Mucosa of stomach (tissue), 1 donor: ENCODE measurements around the gene TRMO.

Experiments
- H3K27me3 ChIP-seq: one replicate; pipeline ENCODE4 v1.7.0; 2013; ENCODE audit warnings: mild to moderate bottlenecking, low read length; ENCODE audit not compliant: control insufficient read depth, insufficient read depth
- H3K36me3 ChIP-seq: one replicate; pipeline ENCODE4 v1.7.0; 2013; ENCODE audit warnings: low read length; ENCODE audit not compliant: control insufficient read depth, insufficient read depth
- H3K4me1 ChIP-seq: one replicate; pipeline ENCODE4 v1.7.0; 2013; ENCODE audit warnings: mild to moderate bottlenecking, low read length; ENCODE audit not compliant: control insufficient read depth, insufficient read depth
- H3K4me3 ChIP-seq: one replicate; pipeline ENCODE4 v1.7.0; 2013; ENCODE audit warnings: low read length
- H3K9ac ChIP-seq: one replicate; pipeline ENCODE4 v1.7.0; 2013; ENCODE audit warnings: mild to moderate bottlenecking, low read length, moderate library complexity
- H3K9me3 ChIP-seq: one replicate; pipeline ENCODE4 v1.7.0; 2013; ENCODE audit warnings: mild to moderate bottlenecking, low read length, moderate library complexity; ENCODE audit not compliant: control insufficient read depth
- donor health status: Pancreatic carcinoma.

The TRMO gene

DNA sequence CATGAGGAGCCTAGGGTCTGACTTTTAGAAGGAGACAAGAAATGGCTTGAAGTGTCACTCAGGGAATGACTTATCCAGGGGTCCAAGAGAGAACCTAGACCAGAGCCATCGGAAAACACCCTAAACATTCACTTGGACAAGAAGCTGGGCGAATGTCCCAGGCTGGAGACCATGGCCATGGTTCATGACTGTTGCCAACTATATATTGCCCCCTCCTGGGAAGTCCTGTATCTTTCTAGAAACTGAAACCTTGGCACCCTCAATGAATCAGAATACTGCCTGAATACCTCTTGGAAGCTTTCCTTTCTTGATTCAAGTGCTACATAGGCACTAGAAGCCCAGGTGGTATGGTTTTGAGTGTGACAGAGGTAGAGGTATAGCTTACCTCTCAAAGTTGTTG lies 29.9 kb downstream of the TRMO start:
- Histone ChIP-seq H3K4me1 (no peaks in the 10 kb centered on the region), H3K27me3 (no peaks in the 10 kb centered on the region), H3K9ac (no peak overlapping the region), H3K9me3 (no peaks in the 10 kb centered on the region), H3K36me3 (no peaks in the 10 kb centered on the region), H3K4me3 (no peak overlapping the region)

DNA sequence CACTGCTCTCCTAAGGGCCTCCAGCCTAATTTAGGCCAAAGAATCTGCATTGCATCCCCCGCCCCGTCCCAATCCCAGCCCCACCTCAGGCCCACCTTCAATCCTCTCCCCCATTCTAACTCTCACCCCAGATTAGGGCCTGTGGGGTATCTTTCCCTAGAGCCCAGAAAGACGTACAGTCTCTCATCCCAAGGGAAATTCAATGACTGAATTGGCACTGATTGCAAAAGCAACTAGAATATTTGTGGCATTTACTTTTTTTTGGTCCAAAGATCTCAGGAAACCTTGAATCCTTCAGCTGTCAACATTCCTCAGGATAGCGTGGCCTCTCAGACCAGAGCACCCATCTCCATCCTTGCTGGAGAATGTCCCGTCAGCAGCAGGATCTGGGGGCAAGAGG lies 30.6 kb downstream of the TRMO start:
- no peak overlapping the region for H3K9ac ChIP-seq
- no peak overlapping the region for H3K4me3 ChIP-seq
- H3K36me3 ChIP-seq: no peaks in the 10 kb centered on the region
- no peaks in the 10 kb centered on the region for H3K4me1 ChIP-seq
- H3K9me3 ChIP-seq: no peaks in the 10 kb centered on the region
- no peaks in the 10 kb centered on the region for H3K27me3 ChIP-seq

DNA sequence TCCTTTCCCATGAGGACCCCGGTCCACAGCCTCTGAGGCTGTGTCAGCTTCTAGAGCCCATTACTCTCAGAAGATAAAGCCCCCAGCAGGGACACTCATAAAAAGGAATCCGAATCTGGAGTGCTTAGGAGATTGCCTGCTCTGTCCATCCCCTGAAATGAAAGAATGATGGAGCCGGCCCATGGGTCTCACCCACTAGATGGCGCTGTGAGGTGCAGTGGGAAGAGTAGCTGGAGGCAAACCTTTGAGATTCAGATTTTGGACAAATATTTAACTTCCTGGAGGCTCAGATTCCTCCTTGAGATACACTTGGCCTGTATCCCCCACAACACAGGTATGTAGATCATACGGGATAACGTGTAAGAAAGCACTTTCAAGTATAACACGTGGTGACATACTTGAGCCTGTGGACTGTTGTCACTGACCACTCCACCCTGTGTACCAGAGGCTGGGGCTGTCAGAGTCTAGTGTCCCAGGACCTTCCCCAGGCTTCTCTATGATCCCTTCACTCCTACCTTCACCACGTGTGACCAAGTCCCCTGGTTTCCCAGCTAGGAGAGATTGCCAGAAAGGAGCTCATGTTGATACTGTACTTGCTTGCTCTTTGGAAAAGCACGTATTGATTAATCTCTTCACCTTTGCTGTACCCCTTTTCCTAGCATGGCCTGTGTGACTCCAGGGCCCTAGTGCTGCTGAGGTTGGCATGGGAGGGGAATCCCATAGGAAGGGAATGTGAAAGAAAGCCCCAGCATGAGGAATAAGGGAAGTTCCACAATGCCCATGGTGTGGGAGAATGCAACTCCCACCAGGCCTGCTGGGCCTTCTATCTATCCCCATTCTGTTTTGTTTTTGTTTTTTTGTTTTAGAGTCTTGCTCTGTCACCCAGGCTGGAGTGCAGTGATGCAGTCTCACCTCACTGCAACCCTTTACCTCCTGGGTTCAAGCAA lies 32.1 kb downstream of the TRMO start:
- no peaks in the 10 kb centered on the region for H3K4me1 ChIP-seq

DNA sequence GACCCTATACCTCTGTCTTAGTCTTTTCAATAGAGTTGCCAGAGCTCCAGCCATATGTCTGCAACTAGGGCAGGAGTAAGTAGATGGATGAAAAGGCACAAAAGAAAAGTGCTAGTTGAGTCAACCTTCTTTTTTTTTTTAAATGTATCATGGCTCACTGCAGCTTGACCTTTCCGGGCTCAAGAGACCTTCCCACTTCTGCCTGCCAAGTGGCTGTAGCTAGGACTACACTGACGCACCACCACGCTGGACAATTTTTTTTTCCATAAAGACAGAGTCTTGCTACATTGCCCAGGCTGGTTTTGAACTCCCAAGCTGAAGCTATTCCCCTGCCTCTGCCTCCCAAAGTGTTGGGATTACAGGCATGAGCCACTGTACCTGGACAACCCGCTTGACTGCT lies 42.0 kb downstream of the TRMO start:
- H3K36me3 ChIP-seq: no peaks in the 10 kb centered on the region
- no peaks in the 10 kb centered on the region for H3K4me1 ChIP-seq
- H3K4me3 ChIP-seq: no peak overlapping the region
- no peak overlapping the region for H3K9ac ChIP-seq
- H3K27me3 ChIP-seq: no peaks in the 10 kb centered on the region
- no peaks in the 10 kb centered on the region for H3K9me3 ChIP-seq

More for the DNA sequence above, 32.1 kb downstream of the TRMO start:
- no peaks in the 10 kb centered on the region for H3K27me3 ChIP-seq
- no peaks in the 10 kb centered on the region for H3K9me3 ChIP-seq
- no peak overlapping the region for H3K4me3 ChIP-seq
- no peak overlapping the region for H3K9ac ChIP-seq
- H3K36me3 ChIP-seq: no peaks in the 10 kb centered on the region

DNA sequence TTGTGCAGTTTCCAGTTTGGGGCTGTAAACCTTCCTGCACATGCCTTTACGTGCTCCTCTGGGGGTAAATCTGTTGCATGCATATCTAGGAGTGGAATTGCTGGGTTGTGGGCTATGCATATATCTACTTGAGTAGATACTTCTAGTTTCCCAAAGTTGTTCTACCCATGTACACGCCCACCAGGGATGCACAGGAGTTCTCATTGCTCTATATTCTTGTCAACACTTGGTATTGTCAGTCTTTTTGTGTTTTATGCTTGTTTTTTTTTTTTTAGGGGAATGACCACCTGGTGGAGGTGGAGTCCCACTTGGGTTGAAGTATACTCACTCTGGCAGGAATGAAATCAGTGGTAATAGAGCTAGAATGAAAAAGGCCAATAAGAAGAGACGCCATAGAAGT lies 46.2 kb downstream of the TRMO start:
- H3K9ac ChIP-seq: no peak overlapping the region
- no peaks in the 10 kb centered on the region for H3K4me1 ChIP-seq
- H3K36me3 ChIP-seq: no peaks in the 10 kb centered on the region
- no peaks in the 10 kb centered on the region for H3K9me3 ChIP-seq
- no peak overlapping the region for H3K4me3 ChIP-seq
- H3K27me3 ChIP-seq: no peaks in the 10 kb centered on the region

DNA sequence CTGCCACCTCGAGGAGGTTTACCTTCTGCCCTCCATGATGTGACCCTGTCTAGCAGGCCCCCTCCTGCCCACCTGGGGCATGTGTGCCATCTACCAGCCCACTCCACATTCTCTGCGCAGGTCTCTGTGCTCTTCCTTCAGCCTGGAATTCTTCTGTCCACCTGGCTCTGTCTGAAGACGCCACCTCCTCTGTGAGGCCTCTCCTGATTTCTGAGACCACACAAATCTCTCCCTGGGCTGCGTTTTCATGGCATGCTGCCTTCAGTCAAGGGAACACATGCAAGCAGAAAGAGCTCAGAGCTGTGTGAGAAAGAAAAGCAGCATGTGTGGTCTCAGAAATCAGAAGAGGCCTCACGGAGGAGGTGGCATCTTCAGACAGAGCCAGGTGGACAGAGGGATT lies 47.2 kb downstream of the TRMO start:
- Histone ChIP-seq H3K4me3 (no peak overlapping the region), H3K9me3 (no peaks in the 10 kb centered on the region), H3K27me3 (no peaks in the 10 kb centered on the region), H3K4me1 (no peaks in the 10 kb centered on the region), H3K9ac (no peak overlapping the region), H3K36me3 (no peaks in the 10 kb centered on the region)

DNA sequence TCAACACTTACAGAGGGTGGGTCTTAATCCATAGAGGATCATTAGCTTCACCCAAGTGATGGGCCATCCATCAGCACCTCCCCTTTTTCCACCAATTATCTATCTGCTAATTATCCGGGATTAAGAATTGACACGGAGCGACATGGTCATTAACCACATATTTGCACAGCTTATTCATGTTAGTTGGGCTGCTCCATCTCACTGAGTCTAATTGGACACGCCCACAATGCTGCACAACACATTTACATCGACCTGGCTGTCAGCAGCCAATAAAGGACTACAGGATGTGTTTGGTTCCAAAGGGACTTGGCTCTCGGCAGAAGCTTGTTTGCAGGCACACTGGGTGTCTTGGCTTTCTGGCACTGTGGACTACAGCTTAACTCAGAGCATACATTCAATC lies 47.7 kb downstream of the TRMO start:
- no peak overlapping the region for H3K4me3 ChIP-seq
- H3K4me1 ChIP-seq: no peaks in the 10 kb centered on the region
- H3K9ac ChIP-seq: no peak overlapping the region
- H3K36me3 ChIP-seq: no peaks in the 10 kb centered on the region
- H3K9me3 ChIP-seq: no peaks in the 10 kb centered on the region
- H3K27me3 ChIP-seq: no peaks in the 10 kb centered on the region

DNA sequence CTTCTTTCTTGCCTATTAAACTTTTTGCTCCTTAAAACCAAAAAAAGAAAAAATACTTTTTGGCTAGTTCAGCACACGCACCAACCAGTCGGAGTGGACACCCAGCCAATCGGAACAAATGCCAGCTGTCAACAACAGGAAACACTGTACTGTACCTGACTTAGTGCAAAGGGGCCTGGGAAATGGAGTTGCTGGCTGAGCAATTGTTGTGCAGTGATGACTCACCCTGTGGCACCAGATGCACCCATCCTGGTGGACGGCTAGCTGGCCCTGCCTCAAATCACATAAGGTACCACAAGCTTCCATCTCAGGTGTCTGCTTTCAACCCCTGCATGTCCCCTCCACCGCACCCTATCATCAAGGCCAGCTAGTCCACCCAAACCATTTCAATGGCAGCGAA lies 48.4 kb downstream of the TRMO start:
- Histone ChIP-seq H3K27me3 (no peaks in the 10 kb centered on the region), H3K4me3 (no peak overlapping the region), H3K36me3 (no peaks in the 10 kb centered on the region), H3K9ac (no peak overlapping the region), H3K9me3 (no peaks in the 10 kb centered on the region), H3K4me1 (no peaks in the 10 kb centered on the region)

DNA sequence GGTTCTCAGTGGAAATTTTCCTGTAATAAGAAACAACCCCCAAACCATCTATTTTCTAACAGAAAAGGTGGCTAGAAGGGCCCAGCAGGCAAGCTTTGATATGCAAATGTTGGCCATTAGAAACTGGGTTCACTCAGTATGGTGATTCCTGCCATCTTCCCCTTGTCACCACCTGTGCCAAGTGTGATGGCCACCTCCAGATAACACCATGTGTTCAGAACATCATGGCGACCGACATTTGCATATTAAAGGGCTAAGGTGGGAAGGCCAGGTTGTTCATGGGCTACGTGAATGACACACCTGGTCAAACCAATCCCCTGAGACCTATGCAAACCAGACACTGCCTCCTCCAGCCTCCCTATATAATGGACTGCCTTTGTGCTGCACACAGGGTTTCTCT lies 48.9 kb downstream of the TRMO start:
- Histone ChIP-seq H3K36me3 (no peaks in the 10 kb centered on the region), H3K9ac (no peak overlapping the region), H3K4me1 (no peaks in the 10 kb centered on the region), H3K27me3 (no peaks in the 10 kb centered on the region), H3K4me3 (no peak overlapping the region), H3K9me3 (no peaks in the 10 kb centered on the region)

DNA sequence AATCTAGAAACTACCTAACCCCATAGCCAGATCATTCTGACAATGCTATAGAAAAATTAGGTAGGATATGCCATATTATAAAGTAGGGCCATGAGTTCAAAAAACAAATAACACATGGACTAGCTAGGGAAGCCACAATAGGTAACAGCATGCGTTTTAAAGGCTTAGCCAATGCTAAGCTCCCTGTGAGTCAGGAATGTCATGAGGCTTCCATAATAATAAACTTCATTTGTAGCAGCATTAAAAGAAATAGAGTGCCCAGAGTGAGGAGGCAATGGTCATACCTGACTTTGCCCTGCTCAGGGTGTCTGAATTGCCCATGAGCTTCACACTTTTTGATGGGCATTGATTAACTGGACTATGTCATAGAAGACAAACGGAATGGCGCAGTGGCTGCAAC lies 53.4 kb downstream of the TRMO start:
- Histone ChIP-seq H3K36me3 (no peaks in the 10 kb centered on the region), H3K9ac (no peak overlapping the region), H3K4me3 (no peak overlapping the region), H3K4me1 (no peaks in the 10 kb centered on the region), H3K9me3 (no peaks in the 10 kb centered on the region), H3K27me3 (peaks cover under 1% of the 10 kb centered on the region)

DNA sequence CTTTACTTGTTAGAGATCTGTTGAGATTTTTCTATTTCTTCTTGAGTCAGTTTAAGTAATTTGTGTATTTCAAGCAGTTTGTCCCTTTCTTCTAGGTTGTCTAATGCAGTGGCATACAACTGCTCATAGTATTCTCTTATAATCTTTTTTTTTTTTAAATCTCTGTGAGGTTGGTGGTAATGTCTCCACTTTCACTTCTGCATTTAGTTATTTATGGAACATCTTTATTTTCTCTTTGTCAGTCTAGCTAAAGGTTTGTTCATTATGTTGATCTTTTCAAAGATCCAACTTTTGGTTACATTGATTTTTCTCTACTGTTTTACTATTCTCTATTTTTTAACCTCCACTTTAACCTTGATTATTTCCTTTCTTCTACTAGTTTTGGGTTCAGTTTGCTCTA lies 55.5 kb downstream of the TRMO start:
- H3K4me1 ChIP-seq: no peaks in the 10 kb centered on the region
- H3K9me3 ChIP-seq: no peaks in the 10 kb centered on the region
- no peak overlapping the region for H3K4me3 ChIP-seq
- no peak overlapping the region for H3K9ac ChIP-seq
- H3K36me3 ChIP-seq: no peaks in the 10 kb centered on the region
- H3K27me3 ChIP-seq: peaks cover 6% of the 10 kb centered on the region

DNA sequence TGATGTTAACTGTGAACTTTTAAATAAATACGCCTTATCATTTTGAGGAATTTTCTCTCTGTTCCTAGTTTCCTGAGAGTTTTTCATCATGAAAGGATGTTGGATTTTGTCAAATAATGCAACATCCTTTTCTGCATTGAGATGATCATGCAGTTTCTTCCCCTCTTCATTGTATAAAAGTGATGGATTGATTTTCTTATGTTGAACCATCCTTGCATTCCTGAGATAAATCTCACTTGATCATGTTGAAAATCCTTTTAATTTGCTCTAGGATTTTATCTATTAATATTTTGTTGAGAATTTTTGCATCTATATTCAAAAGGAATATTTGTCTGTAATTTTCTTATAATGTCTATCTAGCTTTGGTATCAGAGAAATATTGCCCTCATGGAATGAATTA lies 56.0 kb downstream of the TRMO start:
- H3K27me3 ChIP-seq: peaks cover 6% of the 10 kb centered on the region
- H3K4me1 ChIP-seq: no peaks in the 10 kb centered on the region
- no peak overlapping the region for H3K4me3 ChIP-seq
- no peaks in the 10 kb centered on the region for H3K36me3 ChIP-seq
- no peaks in the 10 kb centered on the region for H3K9me3 ChIP-seq
- H3K9ac ChIP-seq: no peak overlapping the region
